Panc1 (cell line): Measurements from ENCODE around the gene RHOU. TPM values are rescaled to one million over a fixed set of nuclear protein-coding genes. Genes with fewer than 3 reads are reported as not detected.

Experiments used
- ATAC-seq: fragments of 200-7000 bp; cut with Tn5 transposase; 2 replicates; pipeline ENCODE4 v1.9.1; 2020; ENCODE audit warnings: mild to moderate bottlenecking, moderate library complexity
- BruUV-seq: library from RNA; stranded (reverse); fragments of 400-500 nt; replicated peaks from 2 replicates; lab custom pipeline; 2021; lab: Mats Ljungman, UMichigan
- CTCF ChIA-PET: fragments of 300-600 bp; sonication (Branson Sonifier 250); formaldehyde crosslinking; loops from one replicate; lab custom pipeline; 2022; ENCODE audit warnings: antibody characterized with exemption; lab: Charles Lee
- POLR2A ChIA-PET: fragments of 300-600 bp; sonication (Branson Sonifier 250); formaldehyde crosslinking; loops from one replicate; lab custom pipeline; 2022; ENCODE audit warnings: antibody characterized with exemption; lab: Charles Lee
- DNase-seq: peaks from one replicate; pipeline ENCODE4 v3.0.0-alpha.2; 2010; ENCODE audit warnings: low read depth, low spot score
- H3K27ac ChIP-seq: 2 replicates; pipeline ENCODE4 v1.5.1; 2011; ENCODE audit warnings: mild to moderate bottlenecking, low read length, inconsistent platforms
- H3K27me3 ChIP-seq: fragments of 200-500 bp; sonication (Bioruptor generic); 2 replicates; pipeline ENCODE4 v1.6.0; 2014; ENCODE audit warnings: low read length, inconsistent platforms; ENCODE audit not compliant: control insufficient read depth, insufficient read depth
- H3K36me3 ChIP-seq: fragments of 200-500 bp; sonication (Bioruptor generic); 2 replicates; pipeline ENCODE4 v1.5.1; 2014; ENCODE audit warnings: inconsistent platforms, mild to moderate bottlenecking, low read length, moderate library complexity; ENCODE audit not compliant: control insufficient read depth, insufficient read depth
- H3K4me1 ChIP-seq: 2 replicates; pipeline ENCODE4 v1.5.1; 2011; ENCODE audit warnings: inconsistent platforms, mild to moderate bottlenecking, low read length, moderate library complexity; ENCODE audit not compliant: control insufficient read depth, insufficient read depth
- H3K4me3 ChIP-seq, 2 experiments: 2 replicates each; pipeline ENCODE4 v1.5.1; 2011 to 2012; ENCODE audit warnings: low read depth in 2 of 2, low read length in 2 of 2, mild to moderate bottlenecking in 2 of 2, inconsistent platforms in 1 of 2, moderate library complexity in 1 of 2
- H3K9me3 ChIP-seq: fragments of 200-500 bp; sonication (Bioruptor generic); 2 replicates; pipeline ENCODE4 v1.5.1; 2014; ENCODE audit warnings: low read depth, mild to moderate bottlenecking, inconsistent platforms, low read length, moderate library complexity; ENCODE audit not compliant: control insufficient read depth, insufficient read depth
- POLR2AphosphoS5 ChIP-seq: IDR thresholded peaks from 2 replicates; pipeline ENCODE4 v1.6.1; 2012; ENCODE audit warnings: mild to moderate bottlenecking, low read depth, low read length, moderate library complexity
- SIN3A ChIP-seq: IDR thresholded peaks from 2 replicates; pipeline ENCODE4 v1.6.1; 2012; ENCODE audit warnings: low read depth, mild to moderate bottlenecking, low read length, moderate library complexity, borderline replicate concordance; ENCODE audit not compliant: insufficient read depth
- TCF7L2 ChIP-seq: IDR thresholded peaks from 2 replicates; pipeline ENCODE4 v1.6.1; 2011; ENCODE audit warnings: mild to moderate bottlenecking, low read depth, low read length, inconsistent platforms
- in situ Hi-C: cut with HindIII; loops from 2 replicates; pipeline ENCODE4 v1.10.0; 2016; ENCODE audit warnings: low sequenced_read_pairs, low pct_unique_long_range_greater_than_20kb
- intact Hi-C: fragments of 100-400 bp; cut with micrococcal nuclease; formaldehyde crosslinking; loops from one replicate; pipeline ENCODE4 v1.10.0; 2022; ENCODE audit not compliant: unreplicated experiment
- total RNA-seq: library from RNA; stranded (reverse); gene quantifications from one replicate; pipeline ENCODE4 v1.2.1, GENCODE V29; 2021; ENCODE audit not compliant: unreplicated experiment
- TF ChIP-seq, protein P1 (sequence below): fragments of 450-650 bp; IDR thresholded peaks from 2 replicates; pipeline ENCODE4 v1.5.1; 2017; ENCODE audit warnings: mild to moderate bottlenecking
- TF ChIP-seq, protein P2 (sequence below), 2 experiments: IDR thresholded peaks; 2 replicates each; pipeline ENCODE4 v1.6.1; 2011 to 2012; ENCODE audit warnings: low read depth in 2 of 2, control low read depth in 1 of 2, low read length in 1 of 2, mild to moderate bottlenecking in 1 of 2, moderate library complexity in 1 of 2; ENCODE audit not compliant: insufficient read depth in 1 of 2

Gene RHOU
- total RNA-seq, 1 experiment from 2014 or later = 9.2 TPM

DNA sequence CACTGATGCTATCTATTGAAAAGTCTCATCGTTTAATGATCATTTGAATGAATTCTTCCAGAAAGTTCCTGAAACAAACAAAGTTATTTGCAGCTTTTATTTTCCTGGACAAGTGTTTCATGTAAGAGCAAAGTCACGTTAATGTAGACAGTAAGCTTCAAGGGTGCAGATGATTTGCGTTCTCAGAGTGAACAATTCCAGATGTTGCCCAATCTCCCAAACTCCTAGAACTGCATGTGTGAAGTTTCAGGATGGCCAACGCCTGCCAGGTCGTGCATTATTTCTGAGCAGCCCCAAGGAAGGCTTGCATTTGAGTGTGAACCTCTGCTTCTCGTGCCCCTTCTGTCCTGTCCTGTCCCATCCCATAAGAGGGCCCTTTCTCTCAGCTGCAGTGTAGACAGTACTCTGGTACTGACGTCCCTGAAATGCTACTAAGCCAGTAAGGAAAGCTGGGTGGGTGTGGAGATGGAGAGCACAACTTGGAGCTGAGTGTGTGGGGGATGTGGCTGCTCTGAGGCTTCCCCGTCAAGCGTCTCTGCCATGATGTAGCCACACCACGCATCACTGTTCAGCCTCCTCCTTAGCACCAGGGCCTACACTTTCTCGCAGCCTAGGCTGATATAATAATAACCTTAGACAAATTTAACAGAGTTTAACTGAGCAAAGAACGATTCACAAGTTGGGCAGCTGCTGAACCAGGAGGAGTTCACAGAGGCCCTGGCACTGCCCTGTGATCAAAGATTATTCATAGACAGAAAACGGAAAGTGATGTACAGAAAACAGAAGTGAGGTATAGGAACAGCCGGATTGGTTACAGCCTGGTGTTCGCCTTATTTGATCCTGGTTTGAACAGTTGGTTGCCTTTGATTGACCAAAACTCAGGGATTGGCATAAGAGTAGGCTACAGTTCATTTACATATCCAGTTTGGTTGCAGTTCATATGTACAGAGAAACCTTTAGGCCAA lies 50.4 kb downstream of the RHOU start:
- Histone ChIP-seq H3K36me3 (no peaks in the 10 kb centered on the region), H3K27ac (no peak overlapping the region), H3K4me1 (no peaks in the 10 kb centered on the region), H3K4me3 (no peak overlapping the region), H3K9me3 (no peaks in the 10 kb centered on the region), H3K27me3 (no peaks in the 10 kb centered on the region)
- ChIA-PET POLR2A (no interaction called here), CTCF (no interaction called here)
- in situ Hi-C loops = no loop called here
- BruUV-seq = no TSS peak
- TF ChIP-seq, protein P1, sequence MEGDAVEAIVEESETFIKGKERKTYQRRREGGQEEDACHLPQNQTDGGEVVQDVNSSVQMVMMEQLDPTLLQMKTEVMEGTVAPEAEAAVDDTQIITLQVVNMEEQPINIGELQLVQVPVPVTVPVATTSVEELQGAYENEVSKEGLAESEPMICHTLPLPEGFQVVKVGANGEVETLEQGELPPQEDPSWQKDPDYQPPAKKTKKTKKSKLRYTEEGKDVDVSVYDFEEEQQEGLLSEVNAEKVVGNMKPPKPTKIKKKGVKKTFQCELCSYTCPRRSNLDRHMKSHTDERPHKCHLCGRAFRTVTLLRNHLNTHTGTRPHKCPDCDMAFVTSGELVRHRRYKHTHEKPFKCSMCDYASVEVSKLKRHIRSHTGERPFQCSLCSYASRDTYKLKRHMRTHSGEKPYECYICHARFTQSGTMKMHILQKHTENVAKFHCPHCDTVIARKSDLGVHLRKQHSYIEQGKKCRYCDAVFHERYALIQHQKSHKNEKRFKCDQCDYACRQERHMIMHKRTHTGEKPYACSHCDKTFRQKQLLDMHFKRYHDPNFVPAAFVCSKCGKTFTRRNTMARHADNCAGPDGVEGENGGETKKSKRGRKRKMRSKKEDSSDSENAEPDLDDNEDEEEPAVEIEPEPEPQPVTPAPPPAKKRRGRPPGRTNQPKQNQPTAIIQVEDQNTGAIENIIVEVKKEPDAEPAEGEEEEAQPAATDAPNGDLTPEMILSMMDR = no peak
- no peak for TF ChIP-seq POLR2AphosphoS5
- TF ChIP-seq TCF7L2 = no peak
- TF ChIP-seq, protein P2, sequence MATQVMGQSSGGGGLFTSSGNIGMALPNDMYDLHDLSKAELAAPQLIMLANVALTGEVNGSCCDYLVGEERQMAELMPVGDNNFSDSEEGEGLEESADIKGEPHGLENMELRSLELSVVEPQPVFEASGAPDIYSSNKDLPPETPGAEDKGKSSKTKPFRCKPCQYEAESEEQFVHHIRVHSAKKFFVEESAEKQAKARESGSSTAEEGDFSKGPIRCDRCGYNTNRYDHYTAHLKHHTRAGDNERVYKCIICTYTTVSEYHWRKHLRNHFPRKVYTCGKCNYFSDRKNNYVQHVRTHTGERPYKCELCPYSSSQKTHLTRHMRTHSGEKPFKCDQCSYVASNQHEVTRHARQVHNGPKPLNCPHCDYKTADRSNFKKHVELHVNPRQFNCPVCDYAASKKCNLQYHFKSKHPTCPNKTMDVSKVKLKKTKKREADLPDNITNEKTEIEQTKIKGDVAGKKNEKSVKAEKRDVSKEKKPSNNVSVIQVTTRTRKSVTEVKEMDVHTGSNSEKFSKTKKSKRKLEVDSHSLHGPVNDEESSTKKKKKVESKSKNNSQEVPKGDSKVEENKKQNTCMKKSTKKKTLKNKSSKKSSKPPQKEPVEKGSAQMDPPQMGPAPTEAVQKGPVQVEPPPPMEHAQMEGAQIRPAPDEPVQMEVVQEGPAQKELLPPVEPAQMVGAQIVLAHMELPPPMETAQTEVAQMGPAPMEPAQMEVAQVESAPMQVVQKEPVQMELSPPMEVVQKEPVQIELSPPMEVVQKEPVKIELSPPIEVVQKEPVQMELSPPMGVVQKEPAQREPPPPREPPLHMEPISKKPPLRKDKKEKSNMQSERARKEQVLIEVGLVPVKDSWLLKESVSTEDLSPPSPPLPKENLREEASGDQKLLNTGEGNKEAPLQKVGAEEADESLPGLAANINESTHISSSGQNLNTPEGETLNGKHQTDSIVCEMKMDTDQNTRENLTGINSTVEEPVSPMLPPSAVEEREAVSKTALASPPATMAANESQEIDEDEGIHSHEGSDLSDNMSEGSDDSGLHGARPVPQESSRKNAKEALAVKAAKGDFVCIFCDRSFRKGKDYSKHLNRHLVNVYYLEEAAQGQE (IDR thresholded peaks at IDR 0.05; ENCODE audit: insufficient read depth in 1 of 2, low read depth in 2 of 2, low read length in 1 of 2) = no peak
- TF ChIP-seq SIN3A = no peak
- intact Hi-C loops = loop anchor here (2.0 kb wide), 1 partner anchor 75 kb away; no protein-coding TSS in a partner anchor
- DNase-seq (no peak), ATAC-seq (no peak)

DNA sequence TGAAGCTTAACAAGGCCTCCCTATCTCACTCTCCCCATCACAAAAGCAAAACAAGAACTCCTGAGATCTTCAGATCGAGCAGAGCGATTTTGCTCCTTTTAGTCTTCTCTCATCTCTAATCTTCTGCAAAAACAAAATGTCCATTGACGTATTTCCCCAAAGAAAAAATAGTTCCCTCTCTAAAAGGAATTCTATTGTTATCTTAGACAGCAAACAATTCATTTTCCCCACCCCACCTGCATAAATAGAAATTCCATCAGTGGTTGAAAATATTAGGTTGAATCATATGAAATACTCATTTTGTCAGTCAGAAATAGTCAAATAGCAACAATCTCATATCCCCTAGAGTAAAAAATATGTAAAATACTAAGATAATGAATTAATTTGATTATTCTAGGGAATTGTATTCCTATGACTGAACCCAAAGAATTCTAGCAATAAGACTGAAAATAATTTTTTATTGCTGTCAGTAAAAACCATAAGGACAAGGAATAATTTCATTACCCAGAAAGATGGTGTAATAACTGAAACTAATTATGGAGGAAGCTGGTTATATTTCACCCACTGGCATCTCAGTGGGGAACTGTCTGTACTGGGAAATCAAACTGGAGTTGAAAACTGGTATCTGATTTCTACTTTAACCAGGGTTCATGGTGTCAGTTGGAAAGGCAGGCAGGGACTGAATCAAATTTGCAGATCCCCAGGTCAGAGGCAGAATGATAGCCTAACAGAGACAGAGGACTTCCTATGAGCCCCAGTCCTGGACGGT lies 51.3 kb downstream of the RHOU start:
- in situ Hi-C loops = no loop called here
- no peaks in the 10 kb centered on the region for H3K36me3 ChIP-seq
- no peak overlapping the region for H3K27ac ChIP-seq
- no peak for DNase-seq
- no peaks in the 10 kb centered on the region for H3K9me3 ChIP-seq
- CTCF ChIA-PET = no interaction called here
- intact Hi-C loops = no loop called here
- TF ChIP-seq TCF7L2 (no peak), POLR2AphosphoS5 (no peak), SIN3A (no peak)
- TF ChIP-seq, protein P1 = no peak
- TF ChIP-seq, protein P2 (IDR thresholded peaks at IDR 0.05; ENCODE audit: insufficient read depth in 1 of 2, low read depth in 2 of 2, low read length in 1 of 2) = no peak
- no peaks in the 10 kb centered on the region for H3K4me1 ChIP-seq
- no peaks in the 10 kb centered on the region for H3K27me3 ChIP-seq
- no peak for ATAC-seq
- H3K4me3 ChIP-seq = no peak overlapping the region
- POLR2A ChIA-PET = no interaction called here
- BruUV-seq = no TSS peak
